IMR-90 (cell line): ENCODE data around the gene ABR. TPM values are rescaled to one million over a fixed set of nuclear protein-coding genes. Genes with fewer than 3 reads are reported as not detected.

Experiments used
- ATAC-seq: fragments of 200-7000 bp; cut with Tn5 transposase; 2 replicates; pipeline ENCODE4 v1.9.1; 2020; ENCODE audit warnings: low read depth, mild to moderate bottlenecking, moderate library complexity
- BruUV-seq: library from RNA; stranded (reverse); fragments of 400-500 nt; replicated peaks from 2 replicates; lab custom pipeline; 2021; lab: Mats Ljungman, UMichigan
- CTCF ChIA-PET: fragments of 300-600 bp; formaldehyde crosslinking; extraction: SDS; loops from one replicate; lab custom pipeline; 2021; ENCODE audit warnings: antibody characterized with exemption; lab: Yijun Ruan, JAX
- POLR2A ChIA-PET: fragments of 300-600 bp; sonication (Branson Sonifier 250); formaldehyde crosslinking; loops from one replicate; lab custom pipeline; 2022; ENCODE audit warnings: antibody characterized with exemption; ENCODE audit not compliant: unreplicated experiment; lab: Charles Lee
- DNase-seq: peaks from one replicate; pipeline ENCODE4 v3.0.0; 2013
- H2AFZ ChIP-seq: replicated peaks from 2 replicates; pipeline ENCODE3; 2013; ENCODE audit warnings: low read length, mild to moderate bottlenecking; ENCODE audit not compliant: poor library complexity
- H2AK5ac ChIP-seq: 2 replicates; pipeline ENCODE4 v1.6.1; 2013; ENCODE audit warnings: low read depth, low read length, inconsistent platforms
- H2AK9ac ChIP-seq: replicated peaks from 2 replicates; pipeline ENCODE3; 2013; ENCODE audit warnings: mild to moderate bottlenecking, low read depth, low read length, moderate library complexity; ENCODE audit not compliant: poor library complexity
- H2BK120ac ChIP-seq: 2 replicates; pipeline ENCODE4 v1.6.1; 2013; ENCODE audit warnings: low read depth, low read length, inconsistent platforms
- H2BK15ac ChIP-seq: 3 replicates; pipeline ENCODE4 v1.6.1; 2013; ENCODE audit warnings: low read depth, low read length, inconsistent platforms
- H2BK20ac ChIP-seq: 2 replicates; pipeline ENCODE4 v1.6.1; 2013; ENCODE audit warnings: low read depth, mild to moderate bottlenecking, inconsistent platforms, low read length, moderate library complexity
- H2BK5ac ChIP-seq: 2 replicates; pipeline ENCODE4 v1.6.1; 2013; ENCODE audit warnings: mild to moderate bottlenecking, low read depth, low read length, inconsistent platforms; ENCODE audit not compliant: poor library complexity, severe bottlenecking
- H3K14ac ChIP-seq: replicated peaks from 2 replicates; pipeline ENCODE4 v1.6.1; 2013; ENCODE audit warnings: low read depth, low read length, inconsistent platforms
- H3K18ac ChIP-seq: 2 replicates; pipeline ENCODE4 v1.6.1; 2013; ENCODE audit warnings: low read depth, low read length, control low read depth
- H3K23ac ChIP-seq: 2 replicates; pipeline ENCODE4 v1.6.1; 2013; ENCODE audit warnings: low read depth, low read length, inconsistent platforms
- H3K27ac ChIP-seq: 2 replicates; pipeline ENCODE4 v1.5.1; 2013; ENCODE audit warnings: mild to moderate bottlenecking, control low read depth, low read length; ENCODE audit not compliant: insufficient read depth
- H3K27me3 ChIP-seq: 2 replicates; pipeline ENCODE4 v1.6.1; 2013; ENCODE audit warnings: low read length; ENCODE audit not compliant: control insufficient read depth, insufficient read depth
- H3K36me3 ChIP-seq: 2 replicates; pipeline ENCODE4 v1.6.1; 2013; ENCODE audit warnings: low read length, mixed read lengths; ENCODE audit not compliant: control insufficient read depth, insufficient read depth
- H3K4ac ChIP-seq: 2 replicates; pipeline ENCODE4 v1.6.1; 2013; ENCODE audit warnings: low read depth, low read length, inconsistent platforms
- H3K4me1 ChIP-seq: 2 replicates; pipeline ENCODE4 v1.6.1; 2013; ENCODE audit warnings: low read length, mixed read lengths; ENCODE audit not compliant: control insufficient read depth, insufficient read depth
- H3K4me2 ChIP-seq: 2 replicates; pipeline ENCODE4 v1.6.1; 2013; ENCODE audit warnings: low read depth, mild to moderate bottlenecking, control low read depth, low read length, moderate library complexity
- H3K4me3 ChIP-seq: 2 replicates; pipeline ENCODE4 v1.5.1; 2013; ENCODE audit warnings: low read depth, mild to moderate bottlenecking, control low read depth, low read length, moderate library complexity; ENCODE audit not compliant: insufficient read depth
- H3K56ac ChIP-seq: 2 replicates; pipeline ENCODE4 v1.6.1; 2013; ENCODE audit warnings: low read length, inconsistent platforms; ENCODE audit not compliant: insufficient read depth; ENCODE audit errors: extremely low read depth
- H3K79me1 ChIP-seq, 2 experiments: 2 replicates each; pipeline ENCODE4 v1.6.1; 2013; ENCODE audit warnings: low read length in 2 of 2, inconsistent platforms in 1 of 2, low read depth in 1 of 2
- H3K9ac ChIP-seq: 2 replicates; pipeline ENCODE4 v1.6.1; 2013; ENCODE audit warnings: low read depth, low read length, control low read depth
- H3K9me1 ChIP-seq: 2 replicates; pipeline ENCODE4 v1.6.1; 2013; ENCODE audit warnings: low read length, inconsistent platforms; ENCODE audit not compliant: insufficient read depth
- H3K9me3 ChIP-seq: 2 replicates; pipeline ENCODE4 v1.6.1; 2013; ENCODE audit warnings: low read length; ENCODE audit not compliant: control insufficient read depth, insufficient read depth
- H4K20me1 ChIP-seq: 2 replicates; pipeline ENCODE4 v1.6.1; 2013; ENCODE audit warnings: low read length, inconsistent platforms; ENCODE audit not compliant: insufficient read depth
- H4K5ac ChIP-seq: 2 replicates; pipeline ENCODE4 v1.6.1; 2013; ENCODE audit warnings: mild to moderate bottlenecking, low read depth, low read length, control low read depth
- H4K8ac ChIP-seq, 2 experiments: 2 replicates each; pipeline ENCODE4 v1.6.1; 2013; ENCODE audit warnings: low read depth in 2 of 2, low read length in 2 of 2, control low read depth in 1 of 2, inconsistent platforms in 1 of 2
- H4K91ac ChIP-seq: 2 replicates; pipeline ENCODE4 v1.6.1; 2013; ENCODE audit warnings: low read depth, low read length, inconsistent platforms; ENCODE audit not compliant: insufficient read depth
- BHLHE40 ChIP-seq: fragments of 150-350 bp; IDR thresholded peaks from 2 replicates; pipeline ENCODE4 v1.6.1; 2016; ENCODE audit warnings: mild to moderate bottlenecking, low read depth, low read length
- CEBPB ChIP-seq: IDR thresholded peaks from 2 replicates; pipeline ENCODE4 v1.6.1; 2012; ENCODE audit warnings: low read depth, low read length, improper control_type of control experiment
- FOS ChIP-seq: fragments of 150-350 bp; IDR thresholded peaks from 2 replicates; pipeline ENCODE4 v1.6.1; 2016; ENCODE audit warnings: low read depth, low read length
- MAFK ChIP-seq: IDR thresholded peaks from 2 replicates; pipeline ENCODE4 v1.6.1; 2012; ENCODE audit warnings: low read depth, low read length, improper control_type of control experiment
- MAZ ChIP-seq: IDR thresholded peaks from 2 replicates; pipeline ENCODE4 v1.6.1; 2012; ENCODE audit warnings: low read depth, mild to moderate bottlenecking, low read length, improper control_type of control experiment, moderate library complexity, borderline replicate concordance
- NFE2L2 ChIP-seq: fragments of 150-350 bp; IDR thresholded peaks from 2 replicates; pipeline ENCODE4 v1.6.1; 2016; ENCODE audit warnings: low read depth, mild to moderate bottlenecking, low read length
- POLR2A ChIP-seq: IDR thresholded peaks from 2 replicates; pipeline ENCODE4 v1.6.1; 2012; ENCODE audit warnings: mild to moderate bottlenecking, low read depth, low read length
- RFX5 ChIP-seq: IDR thresholded peaks from 2 replicates; pipeline ENCODE4 v1.8.0; 2012; ENCODE audit warnings: low read depth, mild to moderate bottlenecking, low read length, moderate library complexity
- SMC3 ChIP-seq: fragments of 150-350 bp; IDR thresholded peaks from 2 replicates; pipeline ENCODE4 v1.6.1; 2016; ENCODE audit warnings: low read depth, mild to moderate bottlenecking, antibody characterized with exemption, low read length, moderate library complexity
- WGBS, 2 experiments: methylation state at CpG; one replicate each; pipeline versions ENCODE4 v1.1.5 to v1.1.7; 2013; ENCODE audit warnings: missing lambda C conversion rate in 2 of 2; ENCODE audit not compliant: insufficient read length in 1 of 2; ENCODE audit errors: extremely low coverage in 2 of 2; 5-methylcytosine and 5-hydroxymethylcytosine counted together
- dilution Hi-C: fragments of 300-500 bp; cut with HindIII; formaldehyde crosslinking; loops from one replicate; pipeline ENCODE4 v1.14.3; 2018; ENCODE audit warnings: low sequenced_read_pairs; ENCODE audit not compliant: unreplicated experiment
- in situ Hi-C: fragments of 300-500 bp; cut with MboI; formaldehyde crosslinking; loops from 3 replicates; pipeline ENCODE4 v1.14.3; 2019; ENCODE audit warnings: low sequenced_read_pairs, inconsistent platforms, mixed read lengths
- intact Hi-C: fragments of 100-400 bp; cut with micrococcal nuclease; formaldehyde crosslinking; loops from 2 replicates; pipeline ENCODE4 v1.10.0; 2022
- polyA plus RNA-seq, 3 experiments: library from polyadenylated mRNA; depleted of rRNA; stranded (reverse); fragments of >200 nt; gene quantifications; 2 replicates each; pipeline ENCODE4 v1.2.3, GENCODE V29; 2012; ENCODE audit warnings: low replicate concordance in 1 of 3
- total RNA-seq: library from RNA; depleted of rRNA; stranded (reverse); fragments of >200 nt; gene quantifications from 2 replicates; pipeline ENCODE4 v1.2.3, GENCODE V29; 2012
- TF ChIP-seq, protein P1 (sequence below): fragments of 150-350 bp; IDR thresholded peaks from 2 replicates; pipeline ENCODE4 v1.6.1; 2017; ENCODE audit warnings: mild to moderate bottlenecking, antibody characterized with exemption, low read length, low read depth
- TF ChIP-seq, protein P2 (sequence below): fragments of 150-350 bp; IDR thresholded peaks from 2 replicates; pipeline ENCODE4 v1.6.1; 2016; ENCODE audit warnings: low read depth, mild to moderate bottlenecking, low read length, moderate library complexity, borderline replicate concordance

Gene ABR
- total and polyA plus RNA-seq, 2 of the 4 experiments (the other 2 are of a cell fraction): 28.3 to 79.7 TPM

DNA sequence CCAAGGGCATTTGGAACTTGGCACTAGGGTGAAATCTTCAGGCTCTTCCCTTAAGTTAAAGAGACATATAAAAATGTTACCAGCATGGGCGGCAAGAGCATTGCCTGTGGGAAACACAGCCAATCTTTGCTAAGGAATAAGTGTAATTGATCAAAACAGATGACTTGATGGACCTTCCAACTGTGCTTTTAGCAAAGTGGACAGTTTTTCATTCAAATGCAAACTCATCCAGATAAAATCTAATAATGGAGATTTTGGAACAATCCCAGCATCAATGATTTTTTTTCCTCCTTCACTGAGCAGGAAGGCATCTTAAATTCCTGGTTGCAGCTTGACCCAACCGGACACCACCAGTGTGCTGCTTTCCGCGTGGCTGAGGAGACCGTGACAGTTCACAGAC is 47.6 kb upstream of the ABR start:
- in situ Hi-C loops (no loop called here), intact Hi-C loops (no loop called here), dilution Hi-C loops (no loop called here)
- Histone ChIP-seq H2BK120ac (no peak overlapping the region), H3K18ac (no peak overlapping the region), H2AFZ (no peak overlapping the region), H3K36me3 (no peaks in the 10 kb centered on the region), H4K8ac (no peak overlapping the region), H4K5ac (no peak overlapping the region), H3K4me2 (no peak overlapping the region), H3K9ac (no peak overlapping the region), H3K4me1 (peaks cover 1% of the 10 kb centered on the region), H3K27ac (no peak overlapping the region), H3K27me3 (peaks cover 72% of the 10 kb centered on the region), H3K9me1 (no peaks in the 10 kb centered on the region), H3K56ac (no peak overlapping the region), H2BK20ac (no peak overlapping the region), H3K79me1 (no peaks in the 10 kb centered on the region), H2AK9ac (no peak overlapping the region), H3K4me3 (no peak overlapping the region), H2AK5ac (no peak overlapping the region), H4K91ac (no peak overlapping the region), H2BK5ac (no peak overlapping the region), H3K14ac (no peak overlapping the region), H2BK15ac (no peak overlapping the region), H3K23ac (no peak overlapping the region), H3K4ac (no peak overlapping the region), H3K9me3 (peaks cover 2% of the 10 kb centered on the region; the same call in 1 of the 2 replicates), H4K20me1 (peaks cover 6% of the 10 kb centered on the region)
- TF ChIP-seq MAFK: no peak
- TF ChIP-seq, protein P1, sequence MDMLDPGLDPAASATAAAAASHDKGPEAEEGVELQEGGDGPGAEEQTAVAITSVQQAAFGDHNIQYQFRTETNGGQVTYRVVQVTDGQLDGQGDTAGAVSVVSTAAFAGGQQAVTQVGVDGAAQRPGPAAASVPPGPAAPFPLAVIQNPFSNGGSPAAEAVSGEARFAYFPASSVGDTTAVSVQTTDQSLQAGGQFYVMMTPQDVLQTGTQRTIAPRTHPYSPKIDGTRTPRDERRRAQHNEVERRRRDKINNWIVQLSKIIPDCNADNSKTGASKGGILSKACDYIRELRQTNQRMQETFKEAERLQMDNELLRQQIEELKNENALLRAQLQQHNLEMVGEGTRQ: no peak
- no peak for TF ChIP-seq MAZ
- no peak for TF ChIP-seq CEBPB
- TF ChIP-seq SMC3: no peak
- no peak for TF ChIP-seq FOS
- no peak for TF ChIP-seq BHLHE40
- TF ChIP-seq, protein P2, sequence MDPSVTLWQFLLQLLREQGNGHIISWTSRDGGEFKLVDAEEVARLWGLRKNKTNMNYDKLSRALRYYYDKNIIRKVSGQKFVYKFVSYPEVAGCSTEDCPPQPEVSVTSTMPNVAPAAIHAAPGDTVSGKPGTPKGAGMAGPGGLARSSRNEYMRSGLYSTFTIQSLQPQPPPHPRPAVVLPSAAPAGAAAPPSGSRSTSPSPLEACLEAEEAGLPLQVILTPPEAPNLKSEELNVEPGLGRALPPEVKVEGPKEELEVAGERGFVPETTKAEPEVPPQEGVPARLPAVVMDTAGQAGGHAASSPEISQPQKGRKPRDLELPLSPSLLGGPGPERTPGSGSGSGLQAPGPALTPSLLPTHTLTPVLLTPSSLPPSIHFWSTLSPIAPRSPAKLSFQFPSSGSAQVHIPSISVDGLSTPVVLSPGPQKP: no peak
- no peak for TF ChIP-seq NFE2L2
- TF ChIP-seq RFX5: no peak
- no peak for TF ChIP-seq POLR2A
- CTCF ChIA-PET: no interaction called here
- POLR2A ChIA-PET: no interaction called here
- BruUV-seq: no TSS peak
- DNase-seq: no peak
- ATAC-seq: no peak
- WGBS, 2 experiments: 79% methylated on average over 4 of the region's 5 CpGs; no CpG with 5 or more reads in 1 of the 2 experiments
